GM12873 (cell line): ENCODE measurements around the gene ADRA2C.

Experiments used
- TF ChIP-seq, protein P1 (sequence below): IDR thresholded peaks from 2 replicates; pipeline ENCODE4 v1.5.1; 2012; ENCODE audit warnings: low read depth, mild to moderate bottlenecking, moderate library complexity, low read length, control low read depth; ENCODE audit not compliant: insufficient read depth; ENCODE audit errors: missing control alignments

Gene ADRA2C

DNA sequence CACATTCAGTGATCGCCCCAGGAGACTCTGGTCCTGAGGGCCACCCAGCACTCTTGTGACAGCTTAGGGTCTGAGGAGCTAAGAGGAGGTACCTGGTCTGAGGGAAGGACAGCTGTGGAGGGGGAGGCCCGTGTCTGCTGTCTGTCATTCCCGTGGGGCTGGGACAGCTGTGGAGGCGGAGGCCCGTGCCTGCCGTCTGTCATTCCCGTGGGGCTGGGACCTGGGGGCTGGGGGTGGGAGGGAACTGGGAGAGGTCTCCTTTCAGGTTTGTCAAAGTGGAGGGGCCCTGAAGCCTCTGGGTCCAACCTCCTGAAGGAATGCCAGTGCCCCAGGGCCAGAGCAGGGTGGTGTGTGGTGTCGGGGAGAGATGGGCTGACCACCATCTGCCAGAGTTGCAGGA, 45.0 kb upstream of the ADRA2C start:
- TF ChIP-seq, protein P1, sequence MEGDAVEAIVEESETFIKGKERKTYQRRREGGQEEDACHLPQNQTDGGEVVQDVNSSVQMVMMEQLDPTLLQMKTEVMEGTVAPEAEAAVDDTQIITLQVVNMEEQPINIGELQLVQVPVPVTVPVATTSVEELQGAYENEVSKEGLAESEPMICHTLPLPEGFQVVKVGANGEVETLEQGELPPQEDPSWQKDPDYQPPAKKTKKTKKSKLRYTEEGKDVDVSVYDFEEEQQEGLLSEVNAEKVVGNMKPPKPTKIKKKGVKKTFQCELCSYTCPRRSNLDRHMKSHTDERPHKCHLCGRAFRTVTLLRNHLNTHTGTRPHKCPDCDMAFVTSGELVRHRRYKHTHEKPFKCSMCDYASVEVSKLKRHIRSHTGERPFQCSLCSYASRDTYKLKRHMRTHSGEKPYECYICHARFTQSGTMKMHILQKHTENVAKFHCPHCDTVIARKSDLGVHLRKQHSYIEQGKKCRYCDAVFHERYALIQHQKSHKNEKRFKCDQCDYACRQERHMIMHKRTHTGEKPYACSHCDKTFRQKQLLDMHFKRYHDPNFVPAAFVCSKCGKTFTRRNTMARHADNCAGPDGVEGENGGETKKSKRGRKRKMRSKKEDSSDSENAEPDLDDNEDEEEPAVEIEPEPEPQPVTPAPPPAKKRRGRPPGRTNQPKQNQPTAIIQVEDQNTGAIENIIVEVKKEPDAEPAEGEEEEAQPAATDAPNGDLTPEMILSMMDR, result no peak

DNA sequence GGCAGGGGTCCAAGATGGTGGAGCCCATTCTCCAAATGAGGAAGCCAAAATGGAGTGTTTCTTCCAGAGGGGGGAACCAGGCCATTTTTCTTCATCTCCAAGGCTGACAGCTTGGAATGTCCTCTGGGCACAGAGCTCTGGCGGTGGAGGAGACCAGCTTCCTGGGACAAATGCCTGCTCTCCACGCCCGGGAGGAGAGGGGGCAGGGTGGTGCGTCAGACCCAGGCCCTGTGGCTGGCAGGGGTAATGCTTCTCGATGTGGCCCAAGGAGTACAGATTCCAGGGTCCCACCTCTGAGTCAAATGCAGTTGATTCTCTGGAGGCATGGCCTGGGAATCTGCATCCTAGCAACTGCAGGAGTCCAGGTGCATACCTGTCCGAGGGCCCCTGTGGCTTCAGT, 44.6 kb upstream of the ADRA2C start:
- TF ChIP-seq, protein P1, result no peak

DNA sequence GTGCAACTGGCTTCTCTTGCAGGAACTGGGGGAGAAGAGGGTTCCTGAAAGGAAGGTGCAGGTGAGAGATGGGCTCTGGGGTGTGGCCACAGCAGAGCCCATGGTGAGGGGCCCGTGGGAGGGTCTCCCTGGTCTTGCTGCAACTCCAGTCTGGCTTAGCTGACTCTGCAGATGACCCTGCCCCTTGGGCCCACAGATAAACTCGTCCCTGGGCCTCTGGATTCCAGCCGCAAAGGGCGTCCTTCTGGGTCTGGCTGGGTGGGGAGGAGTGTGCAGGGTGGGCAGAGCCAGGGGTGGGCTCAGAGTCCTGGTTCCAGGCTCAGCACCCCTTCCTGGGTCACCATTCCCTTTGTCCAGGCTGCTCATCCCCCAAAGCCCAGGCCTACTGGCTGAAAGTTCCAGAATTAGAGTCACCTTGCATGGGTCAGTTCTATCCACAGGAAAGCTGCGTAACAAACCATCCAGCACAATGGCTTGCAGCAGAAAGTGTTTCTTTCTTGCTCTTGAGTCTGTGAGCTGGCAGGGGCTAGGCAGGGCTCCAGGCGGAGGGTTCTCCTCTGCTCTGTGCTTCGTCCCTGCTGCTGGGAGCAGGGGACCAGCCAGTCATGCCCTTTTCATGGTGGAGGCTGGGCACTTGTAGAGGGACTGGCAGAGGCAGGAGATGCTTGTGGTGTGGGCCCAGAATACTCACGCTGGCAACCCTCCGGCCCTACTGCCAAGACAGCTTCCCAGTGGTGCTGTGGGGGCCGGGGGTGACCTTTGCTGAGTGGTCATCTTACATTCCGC, 43.5 kb upstream of the ADRA2C start:
- TF ChIP-seq, protein P1, result no peak

DNA sequence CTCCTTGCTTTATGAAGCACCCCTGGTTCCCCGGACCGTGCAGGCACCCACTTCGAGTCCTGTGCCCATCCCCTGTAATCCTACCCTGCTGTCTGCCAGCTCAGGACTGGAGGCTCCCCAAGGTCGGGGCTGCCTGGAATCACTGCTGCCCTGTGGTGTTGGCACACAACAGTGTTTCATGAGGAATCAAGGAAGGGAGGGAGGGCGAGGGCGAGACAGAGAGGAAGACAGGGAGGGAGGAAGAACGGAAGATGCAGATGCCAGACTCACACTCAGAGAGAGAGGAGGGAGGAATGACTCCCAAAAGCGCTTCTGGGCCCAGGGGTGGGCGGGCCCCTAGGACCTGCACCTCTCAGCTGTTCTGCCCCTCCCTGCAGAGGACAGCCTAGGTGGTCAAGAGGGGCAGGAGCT, 42.9 kb upstream of the ADRA2C start:
- TF ChIP-seq, protein P1, result no peak

DNA sequence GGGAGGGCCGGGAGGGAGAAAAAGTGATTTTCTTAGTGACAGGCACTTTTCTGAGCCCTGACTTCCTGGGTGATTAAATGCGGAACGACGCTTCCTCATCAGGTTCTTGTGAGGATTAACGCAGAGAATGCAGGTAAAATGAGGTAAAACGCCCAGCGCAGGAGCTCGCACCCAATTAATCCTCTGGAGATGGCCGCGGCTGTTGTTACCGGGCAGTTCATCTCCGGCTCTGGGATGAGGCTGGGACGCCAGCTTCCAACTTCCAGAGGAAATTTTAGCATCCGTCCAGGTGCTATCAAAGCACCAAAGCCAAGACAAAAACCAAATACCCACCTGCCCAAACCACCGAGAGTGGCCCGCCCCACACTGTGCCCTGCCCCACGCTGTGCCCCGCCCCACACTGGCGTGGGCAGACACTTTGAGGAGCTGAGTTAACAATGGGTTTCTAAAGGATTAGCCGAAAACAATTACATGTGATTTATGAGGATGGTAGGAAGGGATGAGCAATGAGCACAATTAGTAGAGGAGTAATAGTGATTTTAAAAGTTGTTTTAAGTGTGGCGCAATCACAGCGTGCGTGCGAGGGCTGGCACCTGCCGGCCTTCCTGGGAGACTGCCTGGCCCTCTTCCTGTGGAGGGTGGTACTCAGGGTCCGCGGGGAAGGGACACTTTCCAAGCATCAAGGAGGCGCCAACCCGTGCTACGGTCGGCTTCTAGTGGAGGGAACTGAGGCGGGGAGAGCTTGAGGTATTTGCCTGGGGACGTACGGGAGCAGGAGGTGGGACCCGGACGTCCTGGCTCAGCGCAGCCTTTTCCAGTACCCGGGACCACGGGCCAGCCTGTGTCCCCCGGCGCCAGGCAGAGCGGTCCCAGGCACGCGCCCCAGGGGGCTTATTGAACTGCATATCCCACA, 41.6 kb upstream of the ADRA2C start:
- TF ChIP-seq, protein P1, result no peak

DNA sequence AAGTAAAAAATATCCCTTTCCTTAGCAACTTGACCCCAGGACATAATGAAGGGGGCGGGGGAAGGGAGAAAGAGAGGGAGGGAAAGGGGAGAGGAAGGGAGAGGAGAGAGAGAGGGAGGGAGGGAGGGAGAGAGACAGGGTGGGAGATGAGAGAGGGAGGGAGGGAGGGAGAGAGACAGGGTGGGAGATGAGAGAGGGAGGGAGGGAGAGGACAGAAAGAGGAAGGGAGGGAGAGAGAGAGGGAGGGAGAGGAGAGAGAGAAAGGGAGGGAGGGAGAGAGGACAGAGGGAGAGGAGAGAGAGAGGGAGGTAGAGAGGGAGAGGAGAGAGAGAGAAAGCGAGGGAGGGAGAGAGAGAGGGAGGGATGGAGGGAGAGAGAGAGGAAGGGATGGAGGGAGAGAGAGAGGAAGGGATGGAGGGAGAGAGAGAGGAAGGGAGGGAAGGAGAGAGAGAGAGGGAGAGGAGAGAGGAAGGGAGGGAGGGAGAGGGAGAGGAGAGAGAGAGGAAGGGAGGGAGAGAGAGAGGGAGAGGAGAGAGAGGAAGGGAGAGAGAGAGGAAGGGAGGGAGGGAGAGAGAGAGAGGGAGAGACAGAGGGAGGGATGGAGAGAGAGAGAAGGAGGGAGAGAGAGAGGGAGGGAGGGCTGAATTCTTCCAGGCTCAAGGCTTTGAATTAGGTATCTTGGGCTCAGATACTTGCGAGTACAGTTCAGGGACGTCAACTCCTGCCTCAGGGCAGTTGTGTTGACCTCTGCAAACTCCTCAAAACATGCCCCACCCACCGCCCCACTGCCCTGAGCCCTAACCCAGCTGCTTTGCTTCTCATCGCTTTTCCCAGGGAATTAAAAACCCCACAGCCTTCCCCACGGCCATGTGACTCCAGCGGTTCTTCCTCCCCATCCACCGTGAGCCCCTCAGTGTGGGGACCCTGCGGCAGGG, 40.0 kb upstream of the ADRA2C start:
- TF ChIP-seq, protein P1, result no peak
